ENCODE results near the gene PPCS.

PPCS gene

GRCh38 chr1:42456010-42456753 lies at the start of gene PPCS, which contains the start of gene ZMYND12:
Gene PPCS, plus strand, starts transcription at chr1:42456543. Its CDS starts 23 bp downstream, at chr1:42456566.
Gene ZMYND12, minus strand, starts transcription at chr1:42456022. Its CDS starts 25 bp downstream, at chr1:42455997.
- DNase-seq (ENCODE audit: low spot score): peak; percentile 86

GRCh38 chr1:42414551-42415496 lies 41.5 kb upstream of the PPCS start:
- no peak for DNase-seq (ENCODE audit: low spot score)

DNA sequence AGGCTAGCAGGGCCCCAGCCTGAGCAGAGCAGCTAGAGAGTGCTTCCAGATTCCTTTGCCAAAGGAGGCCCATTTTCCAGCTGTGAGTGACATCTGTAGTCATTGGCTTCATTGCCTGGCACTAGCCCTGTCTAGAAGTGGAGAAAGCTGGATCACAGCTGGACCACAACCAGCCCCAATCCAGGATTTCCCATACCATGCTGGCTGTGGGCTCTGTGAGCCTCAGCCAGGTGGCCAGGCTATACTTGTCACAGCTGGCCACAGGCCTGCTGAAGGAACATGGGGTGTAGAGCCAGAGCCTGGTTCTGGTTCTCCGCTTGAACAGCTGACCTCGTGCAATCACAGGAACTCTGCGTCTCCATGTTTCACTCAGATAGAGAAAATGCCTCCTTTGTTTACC lies 39.2 kb upstream of the PPCS start:
- no peak for DNase-seq (ENCODE audit: low spot score)

DNA sequence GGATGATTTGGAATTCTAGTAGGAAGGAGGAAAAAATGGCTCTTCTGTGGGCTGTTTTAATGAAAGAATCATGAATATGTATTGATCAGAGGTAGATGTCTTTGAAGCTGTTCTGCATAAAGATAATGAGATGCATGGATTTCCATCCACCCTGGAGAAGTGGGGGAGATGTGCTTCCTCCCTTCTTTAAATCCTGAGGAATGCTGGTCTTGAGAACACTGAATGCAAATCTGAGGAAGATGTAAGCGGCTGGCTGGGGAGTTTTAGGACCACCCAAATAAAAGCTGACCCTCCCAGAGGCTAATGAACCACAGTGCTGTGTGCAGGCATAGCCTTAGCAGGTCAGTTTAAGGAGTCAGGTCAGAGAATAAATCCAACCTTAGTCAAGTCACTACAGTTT lies 37.8 kb upstream of the PPCS start:
- no peak for DNase-seq (ENCODE audit: low spot score)

- no peak for DNase-seq (ENCODE audit: low spot score)
Measured at GRCh38 chr1:42419126-42419821, 37.1 kb upstream of the PPCS start.

DNA sequence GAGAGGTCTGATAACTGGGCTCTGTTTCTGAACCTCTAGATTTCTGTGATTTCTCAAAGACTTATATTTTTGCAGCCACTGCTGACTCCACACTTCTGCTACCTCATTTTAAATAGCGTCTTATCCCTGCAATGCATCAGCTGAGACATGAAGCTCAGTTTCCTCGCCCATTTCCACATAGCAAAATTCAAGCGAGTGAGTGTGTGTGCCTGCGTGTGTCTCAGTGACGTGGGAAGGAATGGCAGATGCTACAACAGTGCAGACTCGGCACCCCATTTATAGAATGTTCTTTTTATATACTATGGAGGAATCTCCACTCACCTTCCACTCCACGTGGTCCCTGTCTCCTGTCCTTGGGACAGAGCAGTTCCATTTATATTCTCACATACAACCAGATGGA lies 36.2 kb upstream of the PPCS start:
- no peak for DNase-seq (ENCODE audit: low spot score)

GRCh38 chr1:42420911-42421585 lies 35.3 kb upstream of the PPCS start:
- DNase-seq (ENCODE audit: low spot score): peak; percentile 46

DNA sequence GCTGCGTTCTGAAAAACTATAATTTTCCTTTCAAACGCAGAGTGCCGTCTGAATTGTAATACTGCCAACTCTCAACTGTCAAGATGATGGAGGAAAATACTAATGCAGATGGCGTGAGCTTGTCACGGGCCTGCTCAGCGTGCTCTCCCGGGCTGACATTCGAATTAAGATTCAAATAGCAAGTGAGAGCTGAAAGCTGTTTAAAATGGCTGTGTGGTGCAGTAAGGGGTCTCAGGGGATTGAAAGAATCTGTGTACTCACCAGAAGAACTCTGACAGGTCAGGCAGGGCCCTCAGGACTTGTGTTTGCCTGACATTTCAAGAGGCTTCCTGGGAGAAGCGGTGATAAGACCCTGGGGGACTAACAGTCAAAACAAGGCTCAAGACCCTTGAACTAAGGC lies 33.6 kb upstream of the PPCS start:
- DNase-seq (ENCODE audit: low spot score): no peak

- DNase-seq (ENCODE audit: low spot score): no peak
Measured at GRCh38 chr1:42423681-42424080, 32.7 kb upstream of the PPCS start.

DNA sequence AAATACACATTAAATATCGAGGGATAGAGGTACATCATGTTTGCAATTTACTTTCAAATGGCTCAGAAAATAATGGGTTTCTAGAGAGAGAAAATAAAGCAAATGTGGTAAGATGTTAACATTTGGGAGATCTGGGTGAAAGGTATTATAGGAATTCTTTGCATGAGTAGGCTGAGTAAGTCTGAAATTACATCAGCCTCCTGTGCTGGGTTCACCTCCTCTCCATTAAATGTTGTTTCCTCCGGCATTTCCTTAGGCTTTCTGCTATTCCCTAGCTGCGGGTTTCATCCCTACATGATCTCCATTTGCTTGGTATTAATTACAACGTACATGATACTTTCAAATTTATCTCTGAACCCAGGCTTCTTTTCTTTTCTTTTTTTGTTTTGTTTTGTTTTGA lies 32.1 kb upstream of the PPCS start:
- no peak for DNase-seq (ENCODE audit: low spot score)

DNA sequence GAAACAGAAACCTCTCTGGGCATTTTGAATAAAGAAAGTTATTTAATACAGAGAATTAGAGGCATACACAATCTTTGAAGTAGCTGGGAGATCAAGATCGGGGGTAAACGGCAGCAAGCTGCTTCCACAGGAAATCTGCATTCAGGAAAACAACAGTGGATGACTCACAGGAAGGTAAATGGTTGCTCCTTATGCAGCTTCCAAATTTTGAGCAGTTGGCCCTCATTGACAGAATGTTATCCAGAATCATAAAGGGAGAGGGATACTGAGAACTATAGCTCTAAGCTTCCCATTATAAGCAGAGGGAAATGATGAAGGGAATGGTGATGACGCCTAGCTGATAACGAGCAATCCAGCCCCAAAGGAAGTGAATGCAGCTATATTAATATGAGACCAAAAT lies 29.1 kb upstream of the PPCS start:
- no peak for DNase-seq (ENCODE audit: low spot score)

GRCh38 chr1:42429603-42430002 lies 26.7 kb upstream of the PPCS start:
- no peak for DNase-seq (ENCODE audit: low spot score)

GRCh38 chr1:42430286-42431135 lies 25.8 kb upstream of the PPCS start:
- DNase-seq (ENCODE audit: low spot score): no peak

- DNase-seq (ENCODE audit: low spot score): no peak
Measured at GRCh38 chr1:42431514-42431913, 24.8 kb upstream of the PPCS start.

GRCh38 chr1:42432714-42433113 lies 23.6 kb upstream of the PPCS start:
- no peak for DNase-seq (ENCODE audit: low spot score)

DNA sequence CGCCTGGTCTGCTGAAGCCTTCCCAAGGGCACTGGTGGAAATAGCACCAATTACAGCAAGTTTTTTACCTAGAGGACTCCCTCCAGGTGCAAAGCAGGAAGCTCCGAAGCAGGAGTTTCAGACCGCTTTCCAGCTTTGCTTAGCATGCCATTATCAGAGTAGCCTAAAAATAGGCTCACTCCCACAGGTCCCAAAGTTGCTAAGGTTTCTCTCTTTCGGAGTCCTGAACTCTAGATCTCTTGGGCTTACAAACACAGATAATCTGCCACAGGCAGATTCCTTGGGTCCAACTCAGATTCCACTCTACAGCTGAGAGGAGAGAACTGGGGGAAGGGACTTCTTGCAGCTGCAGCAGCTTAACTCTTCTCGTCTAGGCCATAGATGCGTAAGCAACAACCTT lies 23.0 kb upstream of the PPCS start:
- no peak for DNase-seq (ENCODE audit: low spot score)

DNA sequence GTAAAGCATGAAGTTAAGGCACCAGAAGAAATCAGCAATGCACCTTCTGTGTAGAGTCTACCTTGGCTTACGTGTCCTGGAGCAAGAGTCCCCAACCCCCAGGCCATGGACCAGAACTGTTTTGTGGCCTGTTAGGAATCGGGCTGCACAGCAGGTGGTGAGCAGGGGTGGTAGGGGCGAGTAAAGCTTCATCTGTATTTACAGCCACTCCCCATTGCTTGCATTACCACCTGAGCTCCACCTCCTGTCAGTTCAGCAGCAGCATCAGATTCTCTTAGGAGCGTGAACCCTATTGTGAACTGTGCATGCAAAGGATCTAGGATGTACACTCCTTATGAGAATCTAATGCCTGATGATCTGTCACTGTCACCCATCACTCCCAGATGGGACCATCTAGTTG lies 22.0 kb upstream of the PPCS start:
- no peak for DNase-seq (ENCODE audit: low spot score)

- DNase-seq (ENCODE audit: low spot score): no peak
Measured at GRCh38 chr1:42439940-42440339, 16.4 kb upstream of the PPCS start.

GRCh38 chr1:42442662-42443061 lies 13.7 kb upstream of the PPCS start:
- no peak for DNase-seq (ENCODE audit: low spot score)

DNA sequence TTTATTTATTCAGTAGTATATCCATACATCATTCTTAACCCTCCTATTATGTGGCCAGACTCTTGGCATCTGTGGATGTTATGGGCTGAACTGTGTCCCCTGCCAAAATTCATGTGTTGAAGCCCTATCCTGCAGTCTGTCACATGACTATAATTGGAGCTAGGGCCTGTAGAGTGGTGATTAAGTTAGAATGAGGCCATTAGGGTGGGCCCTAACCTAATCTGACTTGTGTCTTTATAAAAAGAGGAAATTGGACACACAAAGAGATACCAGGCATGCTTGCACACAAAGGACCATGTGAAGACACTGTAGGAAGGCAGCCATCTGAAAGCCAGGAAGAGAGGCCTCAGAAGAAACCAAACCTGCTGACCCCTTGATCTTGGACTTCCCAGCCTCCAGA lies 7.1 kb upstream of the PPCS start:
- no peak for DNase-seq (ENCODE audit: low spot score)

DNA sequence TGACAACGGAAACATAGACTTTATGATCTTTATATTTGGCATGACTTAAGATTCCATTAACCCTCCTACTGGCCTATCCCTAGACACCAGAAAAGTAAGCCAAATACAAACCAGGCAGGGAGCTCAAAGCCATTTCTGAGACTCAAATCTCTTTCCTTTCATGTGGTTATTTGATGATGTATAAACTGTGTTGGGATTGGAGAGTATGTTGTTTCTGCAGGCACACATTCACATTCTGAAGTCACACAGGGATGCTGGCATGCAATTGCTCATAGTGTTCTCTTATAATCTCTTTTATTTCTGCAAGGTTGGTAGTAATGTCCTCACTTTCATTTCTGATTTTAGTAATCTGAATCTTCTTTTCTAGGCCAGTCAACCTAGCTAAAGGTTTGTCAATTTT lies 6.3 kb upstream of the PPCS start:
- no peak for DNase-seq (ENCODE audit: low spot score)
